Measurements from ENCODE around the gene ZBTB7B.

DNA sequence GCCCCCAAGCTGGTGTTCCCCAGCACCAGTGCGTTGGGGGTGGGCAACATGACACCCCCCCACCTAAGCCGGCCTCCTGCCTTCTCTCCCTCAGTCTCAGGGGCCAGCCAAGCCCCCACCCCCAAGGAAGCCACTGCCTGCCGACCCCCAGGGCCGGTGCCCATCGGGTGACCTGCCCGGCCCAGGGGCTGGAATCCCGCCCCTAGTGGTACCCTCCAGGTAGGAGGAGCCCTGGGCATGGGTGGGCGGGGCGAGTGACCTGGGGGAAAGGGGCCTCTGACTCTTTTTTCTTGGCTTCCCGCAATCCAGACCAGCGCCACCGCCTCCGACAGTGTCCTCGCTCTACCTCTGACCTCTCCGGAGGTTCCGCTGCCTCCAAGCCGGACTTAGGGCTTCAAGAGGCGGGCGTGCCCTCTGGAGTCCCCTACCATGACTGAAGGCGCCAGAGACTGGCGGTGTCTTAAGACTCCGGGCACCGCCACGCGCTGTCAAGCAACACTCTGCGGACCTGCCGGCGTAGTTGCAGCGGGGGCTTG lies 59.6 kb downstream of the ZBTB7B start:
- no peak for TF ChIP-seq GATA2 (IDR thresholded peaks at IDR 0.05; ENCODE audit: low read depth, low read length)
- no peak for TF ChIP-seq GATA3 (IDR thresholded peaks at IDR 0.05; ENCODE audit: low read depth, low read length)

All from SH-SY5Y (cell line).